GM12872 (cell line): ENCODE data around the gene ARHGEF17.

Experiments
- TF ChIP-seq, protein P1 (sequence below): IDR thresholded peaks from 3 replicates; pipeline ENCODE4 v1.5.1; 2011; ENCODE audit warnings: low read depth, mild to moderate bottlenecking, low read length, moderate library complexity; ENCODE audit not compliant: insufficient read depth

Gene ARHGEF17

DNA sequence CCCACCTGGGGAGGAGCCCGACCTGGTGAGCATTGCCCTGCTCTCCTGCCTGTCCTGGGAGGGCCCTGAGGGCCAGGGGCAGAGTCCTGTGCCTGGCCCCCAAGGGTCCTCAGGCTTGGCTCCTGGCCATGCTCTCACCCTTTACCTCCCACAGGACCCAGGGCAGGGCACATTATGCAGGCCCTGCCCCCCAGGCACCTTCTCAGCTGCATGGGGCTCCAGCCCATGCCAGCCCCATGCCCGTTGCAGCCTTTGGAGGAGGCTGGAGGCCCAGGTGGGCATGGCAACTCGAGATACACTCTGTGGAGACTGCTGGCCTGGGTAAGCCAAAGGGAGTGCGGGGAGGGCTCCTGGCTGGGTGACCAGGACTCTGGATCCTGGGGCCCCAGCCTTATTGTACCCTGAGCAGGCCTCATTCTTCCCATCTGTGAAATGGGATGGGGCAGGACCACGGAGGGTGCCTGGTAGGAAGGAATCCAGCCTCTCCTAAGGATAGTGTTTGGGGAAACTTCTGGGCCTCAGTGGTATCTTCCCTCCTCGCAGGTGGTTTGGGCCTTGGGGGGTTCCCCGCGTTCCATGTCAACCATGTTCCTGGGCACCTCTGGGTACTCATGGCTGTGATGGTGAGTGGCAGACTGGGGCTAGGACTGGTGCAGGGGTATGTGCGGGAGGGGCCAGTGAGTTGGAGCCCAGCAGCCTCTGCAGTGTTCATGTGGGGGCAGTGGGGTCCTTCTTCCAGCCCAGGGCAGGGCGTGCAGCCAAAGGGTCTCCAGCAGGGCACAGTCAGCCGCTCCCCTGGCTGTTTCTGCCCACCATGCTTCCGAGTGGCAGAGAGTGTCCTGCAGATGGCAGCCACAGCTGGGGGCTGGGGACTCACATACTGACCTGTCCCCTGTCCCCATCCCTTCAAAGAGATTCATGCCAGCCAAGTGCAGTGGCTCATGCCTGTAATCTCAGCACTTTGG is 82.8 kb downstream of the ARHGEF17 start:
- TF ChIP-seq, protein P1, sequence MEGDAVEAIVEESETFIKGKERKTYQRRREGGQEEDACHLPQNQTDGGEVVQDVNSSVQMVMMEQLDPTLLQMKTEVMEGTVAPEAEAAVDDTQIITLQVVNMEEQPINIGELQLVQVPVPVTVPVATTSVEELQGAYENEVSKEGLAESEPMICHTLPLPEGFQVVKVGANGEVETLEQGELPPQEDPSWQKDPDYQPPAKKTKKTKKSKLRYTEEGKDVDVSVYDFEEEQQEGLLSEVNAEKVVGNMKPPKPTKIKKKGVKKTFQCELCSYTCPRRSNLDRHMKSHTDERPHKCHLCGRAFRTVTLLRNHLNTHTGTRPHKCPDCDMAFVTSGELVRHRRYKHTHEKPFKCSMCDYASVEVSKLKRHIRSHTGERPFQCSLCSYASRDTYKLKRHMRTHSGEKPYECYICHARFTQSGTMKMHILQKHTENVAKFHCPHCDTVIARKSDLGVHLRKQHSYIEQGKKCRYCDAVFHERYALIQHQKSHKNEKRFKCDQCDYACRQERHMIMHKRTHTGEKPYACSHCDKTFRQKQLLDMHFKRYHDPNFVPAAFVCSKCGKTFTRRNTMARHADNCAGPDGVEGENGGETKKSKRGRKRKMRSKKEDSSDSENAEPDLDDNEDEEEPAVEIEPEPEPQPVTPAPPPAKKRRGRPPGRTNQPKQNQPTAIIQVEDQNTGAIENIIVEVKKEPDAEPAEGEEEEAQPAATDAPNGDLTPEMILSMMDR: no peak

DNA sequence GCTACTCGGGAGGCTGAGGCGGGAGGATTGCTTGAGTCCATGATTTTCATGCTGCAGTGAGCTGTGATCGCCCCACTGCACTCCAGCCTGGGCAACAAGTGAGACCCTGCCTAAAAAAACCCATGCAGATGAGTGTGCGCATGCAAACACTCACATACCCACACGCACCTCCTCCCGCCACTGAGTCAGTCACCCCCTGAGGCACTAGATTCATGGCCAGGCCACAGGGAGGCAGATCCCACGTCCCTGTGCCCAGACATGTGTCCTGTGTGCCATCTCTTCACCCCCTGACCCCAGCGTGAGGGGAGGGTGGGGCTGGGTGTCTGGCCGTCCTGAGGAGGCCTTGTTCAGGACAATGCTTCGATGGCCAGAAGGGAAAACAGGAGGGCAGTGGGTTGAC is 83.6 kb downstream of the ARHGEF17 start:
- TF ChIP-seq, protein P1: no peak

DNA sequence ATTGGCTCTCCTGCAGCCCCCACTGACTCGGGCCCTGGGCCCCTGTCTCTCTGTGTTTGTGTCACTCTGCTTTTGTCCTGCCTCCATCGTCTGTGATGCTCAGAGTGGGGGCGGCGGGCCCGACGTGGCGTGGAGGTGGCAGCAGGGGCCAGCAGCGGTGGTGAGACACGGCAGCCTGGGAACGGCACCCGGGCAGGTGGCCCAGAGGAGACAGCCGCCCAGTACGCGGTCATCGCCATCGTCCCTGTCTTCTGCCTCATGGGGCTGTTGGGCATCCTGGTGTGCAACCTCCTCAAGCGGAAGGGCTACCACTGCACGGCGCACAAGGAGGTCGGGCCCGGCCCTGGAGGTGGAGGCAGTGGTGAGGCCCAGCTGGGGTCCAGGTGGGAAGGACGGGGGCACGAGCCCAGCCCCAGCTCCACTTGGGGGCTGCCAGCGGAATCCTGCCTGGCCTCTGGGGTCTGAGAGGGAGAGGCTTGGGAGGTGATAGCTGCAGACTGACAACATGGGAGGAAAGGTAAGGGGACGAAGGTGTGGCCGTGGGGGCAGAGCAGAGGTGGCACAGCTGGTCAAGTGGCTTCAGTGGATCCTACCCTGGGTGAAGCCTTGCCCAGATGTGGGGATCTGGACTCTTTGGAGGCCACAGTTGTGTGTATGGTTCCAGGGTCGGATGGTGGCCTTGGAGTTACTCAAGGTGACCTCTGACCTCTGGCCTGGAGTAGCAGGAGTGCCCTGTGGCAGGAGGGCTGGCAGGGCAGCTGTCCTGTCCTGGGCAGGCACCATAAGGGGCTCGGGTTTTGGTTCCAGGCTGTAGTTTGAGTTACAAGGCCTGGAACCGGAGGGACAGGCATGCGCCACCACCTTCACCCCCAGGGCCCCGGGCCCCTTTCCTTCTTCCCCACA is 84.3 kb downstream of the ARHGEF17 start:
- TF ChIP-seq, protein P1: no peak

DNA sequence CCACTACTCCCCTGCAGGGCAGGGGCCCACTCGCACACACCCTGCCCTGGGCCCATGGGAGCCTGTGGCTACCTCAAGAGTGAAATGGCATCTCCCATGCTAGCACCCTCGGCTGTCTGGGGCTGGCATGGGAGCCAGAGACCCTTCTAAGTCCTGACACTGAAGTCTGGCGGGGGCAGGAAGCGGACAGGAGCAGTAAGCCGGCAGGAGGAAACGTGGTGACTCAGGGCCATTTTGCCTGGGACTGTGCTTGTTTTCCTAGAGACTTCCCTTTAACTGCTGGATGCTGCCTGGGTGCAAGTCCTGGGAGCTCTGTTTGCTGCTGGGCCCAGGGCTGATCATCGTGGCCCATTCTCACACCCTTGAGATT is 84.9 kb downstream of the ARHGEF17 start:
- TF ChIP-seq, protein P1: no peak

DNA sequence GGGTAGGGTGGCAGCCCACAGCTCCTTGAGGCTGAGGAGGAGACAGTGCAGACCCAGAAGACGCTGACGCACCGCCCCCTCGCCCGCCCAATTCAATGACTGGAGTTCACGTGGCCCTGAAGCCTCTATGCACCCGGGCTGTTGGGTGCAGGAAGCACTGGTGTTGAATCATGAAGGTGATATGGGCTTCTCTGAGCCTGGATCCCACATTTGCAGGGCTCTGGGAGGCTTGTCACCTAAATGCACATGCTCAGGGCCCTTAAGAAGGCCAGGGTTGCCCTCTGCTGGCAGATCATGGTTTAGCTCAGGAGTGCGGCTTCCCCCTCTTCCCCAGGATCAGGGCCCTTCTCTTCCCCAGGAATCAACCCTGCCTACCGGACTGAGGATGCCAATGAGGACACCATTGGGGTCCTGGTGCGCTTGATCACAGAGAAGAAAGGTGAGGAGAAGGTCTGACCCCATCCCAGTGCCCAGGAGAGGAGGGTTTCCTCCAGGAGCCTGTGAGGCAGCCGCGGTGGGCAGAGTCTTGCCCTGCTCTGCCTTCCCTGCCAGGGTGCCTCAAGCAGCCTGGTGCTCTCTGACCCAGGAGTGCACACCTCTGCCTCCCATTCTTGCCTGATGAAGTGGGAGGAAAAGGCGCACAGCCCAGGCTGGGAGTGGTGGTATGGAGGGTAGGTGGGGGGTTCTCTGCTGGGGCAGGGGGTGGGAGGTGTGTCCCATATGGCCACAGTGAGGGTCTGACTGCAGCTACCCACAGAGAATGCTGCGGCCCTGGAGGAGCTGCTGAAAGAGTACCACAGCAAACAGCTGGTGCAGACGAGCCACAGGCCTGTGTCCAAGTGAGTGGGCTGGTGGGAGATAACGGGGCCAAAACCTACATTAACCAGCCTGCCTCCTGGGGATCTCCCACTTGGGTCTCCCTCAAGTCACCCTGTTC is 85.7 kb downstream of the ARHGEF17 start:
- TF ChIP-seq, protein P1: peak; percentile 88

DNA sequence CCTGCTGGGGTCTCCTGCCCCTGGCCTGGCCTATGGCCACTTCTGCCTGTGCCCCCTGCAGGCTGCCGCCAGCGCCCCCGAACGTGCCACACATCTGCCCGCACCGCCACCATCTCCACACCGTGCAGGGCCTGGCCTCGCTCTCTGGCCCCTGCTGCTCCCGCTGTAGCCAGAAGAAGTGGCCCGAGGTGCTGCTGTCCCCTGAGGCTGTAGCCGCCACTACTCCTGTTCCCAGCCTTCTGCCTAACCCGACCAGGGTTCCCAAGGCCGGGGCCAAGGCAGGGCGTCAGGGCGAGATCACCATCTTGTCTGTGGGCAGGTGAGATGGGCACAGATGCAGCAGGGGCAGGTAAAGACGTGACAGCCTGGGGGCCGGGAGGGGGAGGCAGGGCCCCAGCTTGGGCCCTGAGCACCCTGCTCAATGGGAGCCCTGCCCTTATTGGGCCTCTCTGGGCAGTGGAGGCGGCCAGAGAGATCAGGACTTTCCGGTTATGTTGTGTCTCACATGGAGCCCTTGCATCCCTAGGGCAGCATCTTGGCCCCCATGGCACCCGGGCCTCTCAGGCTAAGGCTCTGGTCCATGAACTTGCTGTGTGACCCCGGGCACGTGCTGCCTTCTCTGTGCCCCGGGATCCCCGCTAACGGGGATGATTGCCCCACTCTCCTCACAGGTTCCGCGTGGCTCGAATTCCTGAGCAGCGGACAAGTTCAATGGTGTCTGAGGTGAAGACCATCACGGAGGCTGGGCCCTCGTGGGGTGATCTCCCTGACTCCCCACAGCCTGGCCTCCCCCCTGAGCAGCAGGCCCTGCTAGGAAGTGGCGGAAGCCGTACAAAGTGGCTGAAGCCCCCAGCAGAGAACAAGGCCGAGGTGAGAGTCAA is 86.6 kb downstream of the ARHGEF17 start:
- TF ChIP-seq, protein P1: no peak
